T-helper 1 cell treated with Interleukin-12 subunit alpha and Interleukin-12 subunit beta and Interleukin-4 antibody, amounts not matched to agents 30 μg/mL and 1 μg/mL, for 36 hours (primary cell): ENCODE data around the gene VENTX.

ENCODE experiments used
- H3K27ac Mint-ChIP-seq: one replicate; pipeline ENCODE4 v1.8.0; 2021; ENCODE audit warnings: mild to moderate bottlenecking, mixed read lengths
- H3K27me3 Mint-ChIP-seq: one replicate; pipeline ENCODE4 v1.8.0; 2021; ENCODE audit warnings: low read depth, mixed read lengths
- H3K36me3 Mint-ChIP-seq: one replicate; pipeline ENCODE4 v1.8.0; 2021; ENCODE audit warnings: low read depth, mixed read lengths
- H3K4me1 Mint-ChIP-seq: one replicate; pipeline ENCODE4 v1.8.0; 2021; ENCODE audit warnings: low read depth, mixed read lengths
- H3K4me3 Mint-ChIP-seq: one replicate; pipeline ENCODE4 v1.8.0; 2021; ENCODE audit warnings: mild to moderate bottlenecking, moderate library complexity, mixed read lengths
- H3K9me3 Mint-ChIP-seq: one replicate; pipeline ENCODE4 v1.8.0; 2021; ENCODE audit warnings: mixed read lengths

The VENTX gene

DNA sequence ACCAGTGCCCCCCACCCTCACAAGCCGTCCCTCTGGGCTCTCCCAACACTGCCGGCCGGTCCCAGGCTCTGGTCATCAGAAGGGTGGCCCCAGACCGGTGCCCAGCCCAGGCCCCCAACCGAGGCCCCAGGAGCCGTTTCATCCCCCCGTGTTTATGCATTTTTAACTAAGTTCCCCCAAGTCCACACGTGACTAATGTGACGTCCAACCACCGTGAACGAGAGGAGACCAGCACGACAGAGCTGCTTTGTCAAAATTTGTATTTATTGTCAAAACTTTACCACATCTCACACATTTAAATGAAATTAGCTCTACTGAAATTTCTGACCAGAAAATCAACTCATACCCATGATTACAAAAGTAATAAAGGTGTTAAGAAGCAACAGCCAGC lies 8.6 kb downstream of the VENTX start:
- no peaks in the 10 kb centered on the region for H3K36me3 Mint-ChIP-seq
- H3K9me3 Mint-ChIP-seq, result no peaks in the 10 kb centered on the region
- peaks cover 15% of the 10 kb centered on the region for H3K27me3 Mint-ChIP-seq
- no peak overlapping the region for H3K4me3 Mint-ChIP-seq
- no peak overlapping the region for H3K27ac Mint-ChIP-seq
- H3K4me1 Mint-ChIP-seq, result peaks cover 10% of the 10 kb centered on the region

- peaks cover 4% of the 10 kb centered on the region for H3K27me3 Mint-ChIP-seq
These were observed 10.2 kb downstream of the VENTX start for GRCh38 chr10:133247681-133248333.

DNA sequence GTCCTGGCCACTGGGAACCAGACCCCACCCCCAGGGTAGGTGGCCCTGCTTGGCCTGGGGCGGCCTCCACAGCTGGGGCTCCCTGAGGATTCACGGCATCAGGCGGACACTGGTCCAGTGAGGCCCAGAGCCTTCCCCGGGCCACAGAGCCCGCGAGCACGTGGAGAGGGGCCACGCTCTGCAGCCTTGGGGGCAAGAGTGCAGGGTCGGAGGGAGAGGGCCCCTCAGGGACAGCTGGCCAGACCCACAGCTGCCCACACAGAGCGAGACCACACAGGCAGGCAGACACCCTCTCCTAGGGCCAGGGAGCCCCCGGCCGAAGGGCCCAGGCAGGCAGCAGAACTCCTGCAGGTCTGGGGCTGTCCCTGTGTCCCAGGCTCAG lies 10.7 kb downstream of the VENTX start:
- H3K4me3 Mint-ChIP-seq, result no peak overlapping the region
- H3K36me3 Mint-ChIP-seq, result no peaks in the 10 kb centered on the region
- no peaks in the 10 kb centered on the region for H3K9me3 Mint-ChIP-seq
- H3K27ac Mint-ChIP-seq, result no peak overlapping the region
- peaks cover 3% of the 10 kb centered on the region for H3K4me1 Mint-ChIP-seq
- H3K27me3 Mint-ChIP-seq, result no peaks in the 10 kb centered on the region

More at GRCh38 chr10:133247681-133248333, 10.2 kb downstream of the VENTX start:
- H3K9me3 Mint-ChIP-seq, result no peaks in the 10 kb centered on the region
- no peak overlapping the region for H3K27ac Mint-ChIP-seq
- no peak overlapping the region for H3K4me3 Mint-ChIP-seq
- no peaks in the 10 kb centered on the region for H3K36me3 Mint-ChIP-seq
- H3K4me1 Mint-ChIP-seq, result peaks cover 3% of the 10 kb centered on the region

DNA sequence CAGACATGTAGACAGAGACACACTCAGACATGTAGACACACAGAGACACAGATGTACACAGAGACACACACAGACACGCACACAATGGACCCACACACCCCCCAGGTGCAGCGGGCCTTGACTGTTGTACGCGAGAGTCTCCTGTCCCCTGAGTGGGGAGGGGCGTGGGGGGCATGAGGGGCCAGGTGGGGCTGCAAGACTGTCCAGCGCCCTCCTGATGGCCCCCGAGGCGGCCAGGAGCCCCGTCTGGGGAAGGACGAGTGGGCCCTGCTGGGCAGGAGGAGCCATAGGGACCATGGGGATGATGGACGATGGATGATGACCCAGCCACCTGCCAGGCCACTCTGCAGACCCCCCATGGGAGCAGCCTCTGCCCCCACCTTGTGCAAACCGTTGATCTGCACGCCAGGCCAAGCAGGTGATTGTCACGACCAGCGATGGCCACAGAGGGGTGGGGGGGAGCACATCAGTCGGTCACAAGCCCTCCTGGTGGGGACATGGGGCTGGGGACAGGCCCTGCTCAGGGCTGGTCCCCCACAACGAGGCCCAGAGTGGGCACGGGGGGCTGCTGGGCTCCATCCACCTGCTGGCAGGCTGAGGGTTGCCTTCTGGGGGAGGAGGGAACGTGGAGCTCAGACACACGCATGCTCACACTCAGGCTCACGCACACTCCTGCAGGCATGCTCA lies 11.6 kb downstream of the VENTX start:
- H3K27me3 Mint-ChIP-seq, result no peaks in the 10 kb centered on the region
- H3K36me3 Mint-ChIP-seq, result no peaks in the 10 kb centered on the region
- no peak overlapping the region for H3K27ac Mint-ChIP-seq
- H3K4me1 Mint-ChIP-seq, result peaks cover 3% of the 10 kb centered on the region
- H3K9me3 Mint-ChIP-seq, result no peaks in the 10 kb centered on the region
- no peak overlapping the region for H3K4me3 Mint-ChIP-seq

- no peaks in the 10 kb centered on the region for H3K36me3 Mint-ChIP-seq
- peaks cover 3% of the 10 kb centered on the region for H3K4me1 Mint-ChIP-seq
- H3K27me3 Mint-ChIP-seq, result no peaks in the 10 kb centered on the region
- H3K27ac Mint-ChIP-seq, result no peak overlapping the region
- no peak overlapping the region for H3K4me3 Mint-ChIP-seq
- H3K9me3 Mint-ChIP-seq, result no peaks in the 10 kb centered on the region
These were observed 12.5 kb downstream of the VENTX start for GRCh38 chr10:133249975-133250754.

DNA sequence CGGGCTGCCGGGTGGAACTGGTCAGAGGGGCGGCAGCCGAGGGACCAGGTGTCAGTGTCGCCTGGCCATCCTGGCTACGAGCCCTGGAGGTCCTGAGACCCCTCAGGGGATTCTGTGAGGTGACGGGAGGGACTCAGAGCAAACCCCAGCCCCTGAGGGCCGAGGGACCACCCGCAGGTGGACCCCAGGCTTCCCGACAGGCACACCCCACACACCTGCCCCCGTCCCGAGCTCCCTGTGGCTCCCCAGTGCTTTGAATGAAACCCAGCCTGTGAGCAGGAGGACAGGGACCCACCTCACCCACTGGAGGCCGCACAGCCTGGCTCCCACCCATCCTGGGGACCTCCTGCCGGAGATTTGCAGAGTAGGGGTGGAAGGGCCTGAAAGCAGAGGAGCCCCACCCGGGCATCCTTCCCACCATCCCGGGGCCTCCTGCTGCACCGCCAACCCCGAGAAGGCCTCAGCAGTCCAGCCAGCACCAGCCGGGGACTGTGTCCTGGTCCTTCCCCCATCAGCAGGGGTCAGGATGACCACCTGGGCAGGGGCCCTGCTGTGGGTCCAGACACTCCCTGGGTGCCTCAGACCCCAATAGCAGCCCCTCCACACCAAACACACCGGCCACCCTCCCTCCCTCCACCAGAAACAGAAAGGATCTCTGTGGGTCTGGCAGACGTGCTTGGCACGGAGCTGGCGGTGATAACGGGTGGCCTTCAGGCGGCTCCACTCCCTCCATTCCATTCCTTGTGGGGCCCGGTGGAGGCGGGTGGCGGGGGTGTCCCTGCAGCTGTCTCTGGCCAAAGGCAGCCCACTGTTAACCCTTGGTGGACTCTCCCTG lies 13.9 kb downstream of the VENTX start:
- H3K4me3 Mint-ChIP-seq, result no peak overlapping the region
- no peaks in the 10 kb centered on the region for H3K9me3 Mint-ChIP-seq
- no peak overlapping the region for H3K27ac Mint-ChIP-seq
- H3K27me3 Mint-ChIP-seq, result no peaks in the 10 kb centered on the region
- H3K36me3 Mint-ChIP-seq, result no peaks in the 10 kb centered on the region
- H3K4me1 Mint-ChIP-seq, result peaks cover 3% of the 10 kb centered on the region

DNA sequence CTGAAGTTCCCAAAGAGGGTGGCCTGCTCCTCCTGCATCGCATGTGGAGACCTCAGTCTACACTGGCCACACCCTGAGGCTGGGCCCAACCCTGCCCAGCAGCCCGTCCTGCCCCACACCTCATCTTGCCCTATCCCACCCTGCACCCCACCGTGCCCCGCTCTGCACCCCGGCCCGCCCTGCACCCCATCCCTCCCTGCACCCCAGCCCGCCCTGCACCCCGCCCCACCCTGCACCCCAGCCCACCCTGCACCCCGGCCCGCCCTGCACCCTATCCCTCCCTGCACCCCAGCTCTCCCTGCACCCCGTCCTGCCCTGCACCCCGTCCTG lies 14.5 kb downstream of the VENTX start:
- Mint-ChIP-seq H3K4me1 (peaks cover under 1% of the 10 kb centered on the region), H3K4me3 (no peak overlapping the region), H3K9me3 (no peaks in the 10 kb centered on the region), H3K36me3 (no peaks in the 10 kb centered on the region), H3K27me3 (no peaks in the 10 kb centered on the region), H3K27ac (no peak overlapping the region)

GRCh38 chr10:133253361-133253955 lies 15.8 kb downstream of the VENTX start:
- peaks cover 7% of the 10 kb centered on the region for H3K4me1 Mint-ChIP-seq
- peak overlapping the region; percentile 6 for H3K27ac Mint-ChIP-seq
- H3K9me3 Mint-ChIP-seq, result no peaks in the 10 kb centered on the region
- no peak overlapping the region for H3K4me3 Mint-ChIP-seq
- no peaks in the 10 kb centered on the region for H3K36me3 Mint-ChIP-seq
- H3K27me3 Mint-ChIP-seq, result no peaks in the 10 kb centered on the region

GRCh38 chr10:133254421-133255120 lies 16.9 kb downstream of the VENTX start:
- H3K4me1 Mint-ChIP-seq, result peaks cover 13% of the 10 kb centered on the region
- H3K4me3 Mint-ChIP-seq, result no peak overlapping the region
- H3K9me3 Mint-ChIP-seq, result no peaks in the 10 kb centered on the region
- no peak overlapping the region for H3K27ac Mint-ChIP-seq
- H3K36me3 Mint-ChIP-seq, result no peaks in the 10 kb centered on the region
- H3K27me3 Mint-ChIP-seq, result no peaks in the 10 kb centered on the region

DNA sequence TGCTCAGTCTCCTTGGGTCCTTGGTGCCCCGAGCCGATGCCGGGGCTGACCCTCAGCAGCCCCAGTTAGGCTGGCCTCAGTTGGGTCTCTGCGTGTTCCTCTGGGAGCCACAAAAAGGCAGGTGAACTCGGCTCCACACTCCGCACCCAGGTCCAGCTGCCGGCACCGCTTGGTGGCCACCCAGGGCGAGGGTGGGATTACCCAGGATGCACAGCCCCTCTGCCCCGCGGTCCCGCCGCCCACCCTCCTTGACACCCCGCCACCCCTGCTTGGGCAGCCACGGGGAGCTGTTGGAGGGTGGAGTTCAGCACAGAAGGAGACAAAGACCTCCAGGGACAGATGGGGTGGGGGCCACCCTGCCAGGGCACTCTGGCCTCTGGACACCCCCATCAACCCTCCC lies 17.7 kb downstream of the VENTX start:
- no peaks in the 10 kb centered on the region for H3K27me3 Mint-ChIP-seq
- H3K27ac Mint-ChIP-seq, result no peak overlapping the region
- H3K4me1 Mint-ChIP-seq, result peaks cover 20% of the 10 kb centered on the region
- H3K4me3 Mint-ChIP-seq, result no peak overlapping the region
- H3K36me3 Mint-ChIP-seq, result no peaks in the 10 kb centered on the region
- no peaks in the 10 kb centered on the region for H3K9me3 Mint-ChIP-seq

GRCh38 chr10:133257489-133258065 lies 19.9 kb downstream of the VENTX start:
- peak overlapping the region; percentile 83 for H3K27ac Mint-ChIP-seq
- H3K4me1 Mint-ChIP-seq, result peaks cover 29% of the 10 kb centered on the region
- no peaks in the 10 kb centered on the region for H3K36me3 Mint-ChIP-seq
- no peaks in the 10 kb centered on the region for H3K9me3 Mint-ChIP-seq
- no peak overlapping the region for H3K4me3 Mint-ChIP-seq
- H3K27me3 Mint-ChIP-seq, result no peaks in the 10 kb centered on the region

GRCh38 chr10:133258066-133258817 lies 20.6 kb downstream of the VENTX start:
- Mint-ChIP-seq H3K4me3 (peak overlapping the region; percentile 14), H3K4me1 (peaks cover 30% of the 10 kb centered on the region), H3K36me3 (peaks cover 4% of the 10 kb centered on the region), H3K27ac (peak overlapping the region; percentile 62), H3K9me3 (no peaks in the 10 kb centered on the region), H3K27me3 (no peaks in the 10 kb centered on the region)
